ENCODE results near the gene CWC25.

Gene CWC25

DNA sequence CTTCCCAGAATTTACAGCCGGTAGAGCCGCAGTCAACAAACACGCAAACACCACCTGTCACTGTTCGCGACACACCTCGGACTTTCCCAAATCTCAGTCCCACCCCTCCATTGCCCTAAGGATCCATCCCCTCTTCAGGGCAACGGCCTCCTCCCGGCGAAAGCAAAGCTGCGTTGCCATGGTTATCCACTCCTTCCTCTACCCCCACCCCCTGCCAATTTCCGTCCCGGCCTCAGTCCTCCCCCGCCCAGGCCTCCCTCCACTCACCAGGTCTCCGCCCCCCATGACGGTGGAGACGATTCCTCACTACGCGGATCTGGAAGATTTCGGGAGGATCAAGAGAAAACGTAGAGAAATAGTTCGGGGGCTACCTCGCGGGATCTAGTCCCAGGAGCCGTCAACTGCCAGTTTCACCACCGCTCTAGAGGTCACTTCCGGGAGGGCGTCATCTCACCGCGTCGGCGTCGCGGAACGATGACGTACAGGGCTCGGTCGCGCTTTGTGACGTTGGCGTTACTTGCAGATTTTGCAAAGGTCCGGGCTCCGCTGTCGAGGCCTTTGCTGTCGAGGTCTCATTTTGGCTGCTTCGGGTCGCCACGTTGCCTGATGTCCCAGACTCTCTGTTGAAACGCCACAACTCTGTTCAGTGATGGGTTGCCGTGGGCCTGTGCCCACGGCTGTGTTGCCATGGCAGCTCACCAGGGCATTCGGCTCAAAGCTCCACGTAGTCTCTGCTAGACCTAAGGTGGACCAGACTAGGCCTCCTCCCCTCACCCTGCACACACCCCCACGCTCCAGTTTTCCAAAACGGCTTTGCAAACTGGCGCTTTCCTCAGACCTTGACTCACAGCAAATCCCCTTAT is at the start of gene CWC25:
Gene CWC25, minus strand, starts transcription at position 423 of the 863 bp plus-strand sequence. Its CDS starts 138 bp downstream, at position 285.
- Histone ChIP-seq H3K36me3 (ENCODE audit: insufficient read depth, low read length) (peaks cover 13% of the 10 kb centered on the region), H3K27me3 (ENCODE audit: insufficient read depth, low read length) (no peaks in the 10 kb centered on the region), H2AFZ (ENCODE audit: low read depth, low read length) (peak within 1 kb of the TSS; percentile 4), H3K9me3 (ENCODE audit: low read length) (no peaks in the 10 kb centered on the region), H3K4me1 (ENCODE audit: insufficient read depth, low read length) (peaks cover 16% of the 10 kb centered on the region), H3K4me3 (ENCODE audit: low read length) (peak within 1 kb of the TSS; percentile 95)

DNA sequence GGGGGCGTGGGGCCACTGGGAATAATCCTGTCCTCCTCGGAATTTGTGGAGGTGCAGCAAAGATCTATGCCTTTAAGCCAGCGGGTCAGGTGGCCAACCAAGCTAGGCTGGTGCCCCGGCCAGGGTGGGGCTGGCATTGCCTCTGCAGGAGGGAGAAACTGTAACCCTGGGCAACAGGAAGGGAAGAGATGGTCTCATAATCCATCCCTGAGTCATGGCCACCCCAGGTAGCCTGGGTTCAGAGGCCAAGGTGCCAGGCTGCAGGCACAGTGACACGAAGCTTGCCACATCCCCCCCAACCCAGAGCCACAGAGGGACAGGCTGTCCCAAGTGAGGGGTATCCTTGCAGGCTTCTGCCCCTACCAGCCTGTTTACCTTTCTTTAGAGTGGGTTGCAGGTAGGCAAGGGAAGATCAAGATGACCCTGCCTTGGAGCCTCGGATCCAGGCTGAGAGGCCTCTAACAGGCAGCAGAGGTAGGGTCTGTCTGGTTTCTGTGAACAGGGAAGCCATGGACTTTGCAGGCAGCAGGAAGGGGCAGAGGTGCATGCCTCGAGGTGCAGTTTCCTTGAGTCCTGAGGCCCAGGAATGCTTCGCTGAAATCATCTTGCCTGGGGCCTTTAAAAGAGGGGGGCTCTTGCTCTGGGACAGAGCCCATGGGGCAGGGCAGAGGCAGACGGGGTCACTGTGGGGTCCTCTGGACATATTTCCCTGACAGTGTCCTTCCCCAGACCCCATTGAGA is 48.7 kb upstream of the CWC25 start:
- no peak overlapping the region for H3K4me3 ChIP-seq (ENCODE audit: low read length)

DNA sequence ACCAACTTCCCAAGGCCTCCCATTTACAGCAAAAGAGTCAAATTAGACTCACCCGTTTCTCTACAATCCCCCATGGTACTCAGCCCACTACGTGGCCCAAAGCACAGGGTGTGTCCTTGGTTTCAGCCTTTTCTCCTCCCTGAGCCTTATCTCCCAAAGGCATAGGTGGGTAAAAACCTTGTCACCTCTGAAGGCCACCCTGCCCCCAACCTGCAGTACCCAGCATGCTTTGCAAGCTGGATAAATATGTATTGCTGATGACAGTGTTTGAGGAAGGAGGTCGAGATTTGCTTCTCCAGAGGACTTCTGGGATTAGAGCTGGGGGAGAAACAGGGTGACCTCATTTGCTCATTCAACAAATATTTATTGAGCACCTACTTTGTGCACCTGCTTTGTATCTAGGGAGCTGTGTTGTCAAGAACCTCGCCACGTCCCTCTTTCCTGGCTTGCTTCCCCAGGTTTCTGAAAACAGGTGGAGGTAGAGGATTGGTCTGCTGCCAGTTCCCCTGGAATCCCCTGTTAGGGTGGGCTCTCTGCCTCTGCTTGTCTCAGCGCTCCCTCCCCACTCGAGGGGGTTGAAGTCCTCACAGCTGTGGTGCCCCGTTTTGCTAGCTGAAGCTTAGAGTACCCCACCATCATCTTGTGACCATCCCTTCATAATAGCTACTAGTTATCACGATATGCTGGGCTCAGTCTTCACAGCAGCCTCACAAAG is 47.7 kb upstream of the CWC25 start:
- peaks cover 30% of the 10 kb centered on the region for H3K4me1 ChIP-seq (ENCODE audit: insufficient read depth, low read length)
- no peak overlapping the region for H3K4me3 ChIP-seq (ENCODE audit: low read length)
- H3K36me3 ChIP-seq (ENCODE audit: insufficient read depth, low read length) = no peaks in the 10 kb centered on the region
- H2AFZ ChIP-seq (ENCODE audit: low read depth, low read length) = no peak overlapping the region
- H3K9me3 ChIP-seq (ENCODE audit: low read length) = no peaks in the 10 kb centered on the region
- H3K27me3 ChIP-seq (ENCODE audit: insufficient read depth, low read length) = no peaks in the 10 kb centered on the region

More for the DNA sequence above, 48.7 kb upstream of the CWC25 start:
- peaks cover 34% of the 10 kb centered on the region for H3K4me1 ChIP-seq (ENCODE audit: insufficient read depth, low read length)
- peaks cover 8% of the 10 kb centered on the region for H3K36me3 ChIP-seq (ENCODE audit: insufficient read depth, low read length)
- H2AFZ ChIP-seq (ENCODE audit: low read depth, low read length) = no peak overlapping the region
- no peaks in the 10 kb centered on the region for H3K9me3 ChIP-seq (ENCODE audit: low read length)
- H3K27me3 ChIP-seq (ENCODE audit: insufficient read depth, low read length) = no peaks in the 10 kb centered on the region

DNA sequence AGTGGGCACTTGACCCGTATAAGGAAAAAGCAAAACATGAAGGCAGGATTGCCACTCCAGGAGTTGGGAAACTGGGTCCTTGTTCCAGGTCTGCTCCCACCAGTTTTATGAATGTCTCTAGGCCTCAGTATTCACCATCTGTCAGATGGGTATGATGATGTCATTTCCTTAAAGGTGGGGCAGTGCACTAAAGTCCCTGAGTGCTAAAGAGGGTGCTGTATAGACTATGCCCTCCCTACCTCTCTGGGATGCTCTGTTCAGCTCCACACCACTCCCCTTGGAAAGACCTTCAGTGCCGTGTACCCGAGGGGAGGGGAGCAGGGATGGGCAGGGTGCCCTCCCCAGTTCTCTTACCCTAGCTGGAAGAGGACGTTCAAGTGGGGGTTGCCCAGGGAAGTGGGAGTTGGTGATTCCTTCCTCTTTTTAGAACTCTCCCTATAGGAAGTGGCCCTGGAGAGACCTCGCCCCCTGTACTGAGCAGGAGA is 46.9 kb upstream of the CWC25 start:
- Histone ChIP-seq H3K4me1 (ENCODE audit: insufficient read depth, low read length) (peaks cover 22% of the 10 kb centered on the region), H3K36me3 (ENCODE audit: insufficient read depth, low read length) (no peaks in the 10 kb centered on the region), H2AFZ (ENCODE audit: low read depth, low read length) (no peak overlapping the region), H3K9me3 (ENCODE audit: low read length) (no peaks in the 10 kb centered on the region), H3K4me3 (ENCODE audit: low read length) (peak overlapping the region; percentile 66), H3K27me3 (ENCODE audit: insufficient read depth, low read length) (no peaks in the 10 kb centered on the region)

DNA sequence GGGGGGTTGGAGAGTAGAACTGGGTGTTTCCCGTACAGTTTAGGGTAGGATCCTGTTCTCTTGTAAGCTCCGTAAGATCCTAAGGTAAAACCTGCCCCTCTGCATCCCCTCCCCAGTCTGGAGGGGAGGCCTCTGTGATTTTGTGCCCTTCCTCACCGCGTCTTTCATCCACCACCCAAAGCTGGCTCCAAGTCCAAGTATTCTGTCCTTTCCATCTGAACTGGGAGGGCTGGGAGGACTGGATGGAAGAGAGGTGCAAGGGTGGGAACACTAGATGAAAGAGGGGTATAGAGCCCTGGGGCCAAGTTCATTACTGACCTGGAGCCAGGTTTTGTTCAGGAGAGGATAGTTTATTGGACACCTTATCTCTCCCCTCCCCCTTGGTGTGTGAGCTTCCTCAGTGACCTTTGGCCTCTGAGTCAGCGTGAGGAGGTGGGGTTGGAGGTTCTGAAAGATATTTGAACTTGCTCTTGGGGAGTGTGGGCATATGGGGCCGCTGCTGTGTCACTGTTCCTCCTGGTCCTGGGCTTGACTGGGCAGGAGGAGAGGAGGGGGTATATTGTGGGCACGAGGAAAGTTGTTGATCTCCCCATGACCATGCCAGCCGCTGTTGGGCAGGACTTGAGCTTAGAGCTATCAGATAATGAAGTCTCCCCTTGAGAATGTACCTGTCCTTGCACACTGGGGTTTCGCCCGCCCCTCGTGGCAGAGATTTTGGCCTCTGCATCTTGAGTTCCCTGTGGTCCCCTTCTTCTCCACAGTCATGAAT is 46.3 kb upstream of the CWC25 start:
- H2AFZ ChIP-seq (ENCODE audit: low read depth, low read length) = peak overlapping the region; percentile 57
- H3K9me3 ChIP-seq (ENCODE audit: low read length) = no peaks in the 10 kb centered on the region
- peak overlapping the region; percentile 66 for H3K4me3 ChIP-seq (ENCODE audit: low read length)
- H3K36me3 ChIP-seq (ENCODE audit: insufficient read depth, low read length) = no peaks in the 10 kb centered on the region
- H3K27me3 ChIP-seq (ENCODE audit: insufficient read depth, low read length) = no peaks in the 10 kb centered on the region
- peaks cover 19% of the 10 kb centered on the region for H3K4me1 ChIP-seq (ENCODE audit: insufficient read depth, low read length)

DNA sequence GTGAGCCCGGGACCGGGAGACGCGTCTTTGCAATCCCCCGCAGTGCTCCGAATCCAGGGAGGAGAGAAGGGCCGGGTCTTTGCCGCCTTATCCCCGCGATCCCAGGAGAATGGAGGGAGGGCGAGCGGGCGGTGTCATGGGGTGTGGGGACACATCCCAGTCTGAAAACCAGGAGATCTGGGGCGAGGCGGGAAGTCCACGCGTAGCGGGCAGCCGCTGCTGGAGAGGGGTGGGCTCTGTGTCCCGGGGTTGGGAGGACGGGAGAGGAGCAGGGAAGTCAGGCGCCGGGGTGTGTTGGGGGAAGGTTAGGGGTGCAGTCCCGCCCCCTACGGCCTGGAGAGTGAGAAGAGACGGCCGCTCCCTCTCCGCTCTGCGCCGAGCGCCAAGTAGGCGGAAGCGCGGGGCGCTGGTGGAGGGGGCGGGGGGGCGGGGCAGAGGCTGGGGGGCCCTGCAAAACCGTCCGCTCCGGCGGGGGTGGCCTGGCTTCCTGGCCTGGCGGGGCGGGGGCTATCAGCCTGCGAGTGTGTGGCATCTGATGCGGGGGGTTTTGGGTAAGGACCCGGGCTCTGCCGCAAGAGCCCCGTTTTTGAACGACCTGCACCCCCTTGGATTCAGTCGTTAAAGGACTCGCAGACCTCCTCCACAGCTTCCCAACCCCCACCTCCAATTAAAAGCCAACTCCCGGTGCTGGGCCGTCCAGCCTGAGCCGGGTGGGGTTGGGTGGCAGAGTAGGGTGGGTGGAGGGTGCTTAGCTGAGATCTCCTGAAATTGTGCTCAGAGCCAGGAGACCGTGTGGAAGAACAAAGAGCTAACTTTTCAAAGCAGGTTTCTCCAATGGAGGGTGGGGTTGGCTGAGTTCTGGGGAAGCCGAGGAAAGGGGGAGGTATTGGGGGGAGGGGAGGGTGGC is 45.4 kb upstream of the CWC25 start:
- Histone ChIP-seq H3K27me3 (ENCODE audit: insufficient read depth, low read length) (no peaks in the 10 kb centered on the region), H3K4me1 (ENCODE audit: insufficient read depth, low read length) (peaks cover 19% of the 10 kb centered on the region)

DNA sequence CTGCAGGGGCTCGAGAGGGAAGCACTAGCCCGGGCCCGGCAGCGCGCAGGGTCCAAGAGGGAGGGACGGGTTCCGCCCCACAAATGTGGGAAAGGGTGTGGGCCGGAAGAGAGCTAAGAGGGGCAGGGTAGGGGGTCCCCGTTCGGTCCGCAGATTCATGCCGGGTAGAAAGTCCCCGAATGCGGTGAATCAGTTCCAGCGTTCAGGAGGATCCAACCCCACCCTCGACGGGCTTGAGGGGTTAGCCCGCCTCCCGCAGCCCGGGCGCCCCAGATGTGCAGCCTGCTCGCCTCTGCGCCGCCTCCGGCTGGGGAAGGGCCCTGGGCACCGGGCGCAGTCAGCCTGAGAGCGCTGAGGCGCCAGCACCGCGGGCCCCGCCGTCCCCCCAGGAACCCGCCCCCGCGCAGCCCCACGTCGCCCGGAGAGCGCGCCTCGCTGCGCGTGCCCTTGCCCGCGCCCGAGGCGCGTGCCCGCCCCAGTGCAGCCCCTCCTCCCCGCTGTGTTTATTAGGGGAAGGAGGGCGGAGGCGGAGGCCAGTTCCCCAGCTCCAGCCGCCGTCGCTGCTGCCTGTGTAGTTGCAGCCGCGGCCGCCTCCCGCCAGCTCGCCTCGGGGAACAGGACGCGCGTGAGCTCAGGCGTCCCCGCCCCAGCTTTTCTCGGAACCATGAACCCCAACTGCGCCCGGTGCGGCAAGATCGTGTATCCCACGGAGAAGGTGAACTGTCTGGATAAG is 44.6 kb upstream of the CWC25 start, which contains the start of gene LASP1:
Gene LASP1, plus strand, starts transcription at position 533 of the 733 bp plus-strand sequence. Its CDS starts 132 bp downstream, at position 665.
- peaks cover 19% of the 10 kb centered on the region for H3K4me1 ChIP-seq (ENCODE audit: insufficient read depth, low read length)
- H2AFZ ChIP-seq (ENCODE audit: low read depth, low read length) = peak within 1 kb of the TSS; percentile 94
- H3K36me3 ChIP-seq (ENCODE audit: insufficient read depth, low read length) = no peaks in the 10 kb centered on the region
- H3K27me3 ChIP-seq (ENCODE audit: insufficient read depth, low read length) = no peaks in the 10 kb centered on the region
- H3K9me3 ChIP-seq (ENCODE audit: low read length) = no peaks in the 10 kb centered on the region
- peak within 1 kb of the TSS; percentile 66 for H3K4me3 ChIP-seq (ENCODE audit: low read length)

More for the DNA sequence above, 45.4 kb upstream of the CWC25 start:
- H3K4me3 ChIP-seq (ENCODE audit: low read length) = peak overlapping the region; percentile 66
- peak overlapping the region; percentile 94 for H2AFZ ChIP-seq (ENCODE audit: low read depth, low read length)
- no peaks in the 10 kb centered on the region for H3K36me3 ChIP-seq (ENCODE audit: insufficient read depth, low read length)
- H3K9me3 ChIP-seq (ENCODE audit: low read length) = no peaks in the 10 kb centered on the region

DNA sequence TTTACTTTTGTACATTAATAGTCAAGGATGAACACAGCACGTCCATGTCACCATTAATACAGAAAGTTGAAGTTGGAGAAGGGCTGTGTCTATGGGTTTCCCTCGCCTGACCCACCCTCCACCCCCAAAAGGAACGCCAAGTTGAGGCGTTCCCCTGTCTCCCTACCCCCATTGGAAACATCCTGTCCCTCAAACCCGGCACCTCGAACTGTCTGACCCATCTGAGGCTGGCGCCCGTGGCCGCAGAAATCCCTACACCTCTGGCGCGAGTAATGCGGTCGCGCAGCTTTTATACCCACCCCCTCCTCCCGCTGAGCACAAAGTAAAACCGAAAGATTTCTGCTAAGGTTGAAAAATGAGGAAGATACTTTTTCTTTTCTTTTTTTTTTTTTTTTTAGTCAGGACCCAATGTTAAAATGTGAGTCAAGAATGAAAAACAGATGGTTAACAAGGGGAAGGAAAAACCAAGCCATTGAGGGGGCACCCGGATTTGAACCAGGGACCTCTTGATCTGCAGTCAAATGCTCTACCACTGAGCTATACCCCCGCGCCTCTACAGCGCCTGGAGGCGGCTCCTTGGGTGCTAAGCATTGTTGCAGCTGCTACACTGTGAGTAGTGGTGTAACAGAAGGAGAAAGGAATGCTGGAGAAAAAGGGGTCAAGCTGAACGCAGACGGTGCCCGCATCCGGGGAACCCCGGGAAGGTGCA is 43.9 kb upstream of the CWC25 start:
- Histone ChIP-seq H3K4me3 (ENCODE audit: low read length) (peak overlapping the region; percentile 66), H3K4me1 (ENCODE audit: insufficient read depth, low read length) (peaks cover 19% of the 10 kb centered on the region), H2AFZ (ENCODE audit: low read depth, low read length) (peak overlapping the region; percentile 94), H3K36me3 (ENCODE audit: insufficient read depth, low read length) (no peaks in the 10 kb centered on the region), H3K9me3 (ENCODE audit: low read length) (no peaks in the 10 kb centered on the region), H3K27me3 (ENCODE audit: insufficient read depth, low read length) (no peaks in the 10 kb centered on the region)

DNA sequence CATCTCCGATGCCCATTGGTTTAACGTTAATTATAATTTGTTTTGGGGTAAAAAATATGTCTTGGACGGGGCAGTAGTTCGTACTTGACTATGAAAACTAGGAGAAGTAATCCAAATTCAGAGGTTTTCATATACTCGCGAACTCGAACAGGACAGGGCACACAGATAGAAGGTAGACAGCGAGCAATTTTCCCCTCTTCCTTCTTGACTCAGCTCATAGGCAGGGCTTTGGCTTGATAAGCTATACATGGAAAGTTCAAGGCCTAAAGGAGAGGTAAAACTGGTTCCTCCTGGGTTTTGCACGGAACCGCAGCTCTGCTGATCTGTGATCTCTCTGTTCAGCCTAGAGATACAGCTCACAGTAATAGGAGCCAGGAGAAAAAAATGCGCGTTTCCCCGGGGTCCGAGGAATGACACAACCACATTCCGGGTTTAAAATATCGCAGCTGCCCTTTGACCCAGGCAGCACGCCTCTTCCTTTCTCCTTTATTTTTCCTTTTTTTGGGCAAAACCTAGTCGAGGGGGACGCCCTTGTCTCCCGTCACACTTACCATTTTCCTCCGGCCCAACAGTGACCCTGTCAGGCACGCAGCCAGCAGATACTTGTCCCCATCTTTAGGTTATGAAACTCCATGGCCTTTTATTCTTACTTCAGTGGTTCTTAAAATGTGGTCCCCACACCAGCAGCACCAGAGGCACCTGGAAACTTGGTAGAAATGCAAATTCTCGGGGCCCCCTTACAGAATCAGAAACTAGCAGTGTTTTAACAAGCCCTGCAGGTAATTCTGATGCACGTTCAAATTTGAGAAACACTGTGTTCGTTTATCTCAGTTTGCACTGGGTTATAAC is 43.1 kb upstream of the CWC25 start:
- Histone ChIP-seq H3K36me3 (ENCODE audit: insufficient read depth, low read length) (no peaks in the 10 kb centered on the region), H3K27me3 (ENCODE audit: insufficient read depth, low read length) (no peaks in the 10 kb centered on the region), H3K9me3 (ENCODE audit: low read length) (no peaks in the 10 kb centered on the region), H3K4me3 (ENCODE audit: low read length) (peak overlapping the region; percentile 66), H3K4me1 (ENCODE audit: insufficient read depth, low read length) (peaks cover 14% of the 10 kb centered on the region), H2AFZ (ENCODE audit: low read depth, low read length) (peak overlapping the region; percentile 70)
